ENCODE results near the gene HES2. TPM values are rescaled to one million over a fixed set of nuclear protein-coding genes. Genes with fewer than 3 reads are reported as not detected.

The HES2 gene
- total and polyA plus RNA-seq, 2 of the 4 experiments (the other 2 are of a cell fraction), result not detected

- TF ChIP-seq BHLHE40 (IDR thresholded peaks at IDR 0.05; ENCODE audit: low read depth, low read length) (no peak), MAZ (IDR thresholded peaks at IDR 0.05; ENCODE audit: borderline replicate concordance, low read depth, low read length) (no peak), CHD1 (IDR thresholded peaks at IDR 0.05; ENCODE audit: low read depth, low read length) (no peak)
These were observed at the start of gene HES2 (continued) for GRCh38 chr1:6419804-6420453.

DNA sequence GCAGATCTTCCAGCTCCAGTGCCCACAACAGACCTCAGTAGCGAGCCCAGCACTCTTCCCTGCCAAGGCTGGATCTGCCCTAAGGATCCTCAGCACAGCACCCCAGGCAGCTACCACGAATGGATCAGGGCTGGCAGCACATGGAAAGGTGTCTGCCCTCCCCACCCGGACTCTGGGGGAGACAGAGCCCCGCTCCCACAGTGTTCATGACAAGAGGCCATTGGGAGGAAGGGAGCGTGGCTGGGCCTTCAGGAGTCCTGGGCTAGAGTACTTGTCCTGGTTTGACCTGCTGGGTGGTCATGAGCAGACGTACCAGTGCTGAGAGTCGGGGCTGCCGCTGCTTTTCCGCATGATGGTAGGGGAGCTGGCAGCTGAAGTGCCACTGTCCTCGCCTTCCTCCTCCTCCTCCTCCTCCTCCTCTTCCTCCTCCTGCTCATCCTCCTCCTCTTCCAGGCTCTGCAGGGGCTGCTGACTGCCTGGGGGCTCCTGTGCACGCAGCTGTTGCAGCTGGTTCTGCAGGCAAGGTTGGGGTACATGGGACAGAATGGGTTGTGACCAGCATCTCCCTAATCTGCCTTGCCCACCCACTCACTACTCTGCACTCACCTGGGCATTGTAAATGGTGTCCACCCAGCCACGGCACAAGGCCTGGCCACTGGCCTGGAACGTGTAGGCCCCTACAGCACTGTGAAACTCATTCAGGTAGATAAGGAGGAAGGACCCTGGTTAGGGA is 49.2 kb upstream of the HES2 start:
- DNase-seq, result no peak
- H4K91ac ChIP-seq (ENCODE audit: insufficient read depth, low read depth, low read length), result no peak overlapping the region
- H3K27ac ChIP-seq (ENCODE audit: insufficient read depth, low read length), result no peak overlapping the region
- no peaks in the 10 kb centered on the region for H3K4me1 ChIP-seq (ENCODE audit: control insufficient read depth, insufficient read depth, low read length)
- H2BK15ac ChIP-seq (ENCODE audit: low read depth, low read length), result no peak overlapping the region
- no peak overlapping the region for H2AFZ ChIP-seq (replicated peaks; ENCODE audit: low read length, poor library complexity)
- H2BK5ac ChIP-seq (ENCODE audit: low read depth, low read length, poor library complexity, severe bottlenecking), result no peak overlapping the region
- H3K14ac ChIP-seq (replicated peaks; ENCODE audit: low read depth, low read length), result no peak overlapping the region
- CTCF ChIA-PET, result no interaction called here
- H3K9me1 ChIP-seq (ENCODE audit: insufficient read depth, low read length), result no peaks in the 10 kb centered on the region
- H3K4me2 ChIP-seq (ENCODE audit: low read depth, low read length), result no peak overlapping the region
- no peak overlapping the region for H2BK20ac ChIP-seq (ENCODE audit: low read depth, low read length)
- H3K4me3 ChIP-seq (ENCODE audit: insufficient read depth, low read depth, low read length), result no peak overlapping the region
- no peak overlapping the region for H3K4ac ChIP-seq (ENCODE audit: low read depth, low read length)
- no peaks in the 10 kb centered on the region for H3K9me3 ChIP-seq (ENCODE audit: control insufficient read depth, insufficient read depth, low read length)
- no peak for ATAC-seq (ENCODE audit: low read depth)
- 89% methylated on average over 6 of the region's 13 CpGs; no CpG with 5 or more reads in 1 of the 2 experiments for WGBS, 2 experiments (ENCODE audit: extremely low coverage in 2 of 2, insufficient read length in 1 of 2)
- no peaks in the 10 kb centered on the region; the same call in 1 of the 2 replicates for H4K20me1 ChIP-seq (ENCODE audit: insufficient read depth, low read length)
- dilution Hi-C loops (cut with HindIII; ENCODE audit: low sequenced_read_pairs, unreplicated experiment) (no loop called here), in situ Hi-C loops (cut with MboI; ENCODE audit: low sequenced_read_pairs) (no loop called here), intact Hi-C loops (cut with micrococcal nuclease) (no loop called here)
- H3K18ac ChIP-seq (ENCODE audit: low read depth, low read length), result no peak overlapping the region
- no TSS peak for BruUV-seq (replicated peaks)
- H3K56ac ChIP-seq (ENCODE audit: extremely low read depth, insufficient read depth, low read length), result no peak overlapping the region
- no peak overlapping the region for H3K23ac ChIP-seq (ENCODE audit: low read depth, low read length)
- peaks cover 44% of the 10 kb centered on the region for H3K36me3 ChIP-seq (ENCODE audit: control insufficient read depth, insufficient read depth, low read length)
- no peak overlapping the region for H3K9ac ChIP-seq (ENCODE audit: low read depth, low read length)
- POLR2A ChIA-PET (ENCODE audit: unreplicated experiment), result no interaction called here
- no peak overlapping the region for H2AK5ac ChIP-seq (ENCODE audit: low read depth, low read length)
- H3K79me1 ChIP-seq (ENCODE audit: low read depth in 1 of 2, low read length in 2 of 2), result no peaks in the 10 kb centered on the region
- no peak overlapping the region for H4K5ac ChIP-seq (ENCODE audit: low read depth, low read length)
- no peak overlapping the region for H2BK120ac ChIP-seq (ENCODE audit: low read depth, low read length)
- H4K8ac ChIP-seq (ENCODE audit: low read depth in 2 of 2, low read length in 2 of 2), result no peak overlapping the region
- no peak overlapping the region for H2AK9ac ChIP-seq (replicated peaks; ENCODE audit: low read depth, low read length, poor library complexity)
- no peaks in the 10 kb centered on the region for H3K27me3 ChIP-seq (ENCODE audit: control insufficient read depth, insufficient read depth, low read length)
- no peak for TF ChIP-seq RFX5 (IDR thresholded peaks at IDR 0.05; ENCODE audit: low read depth, low read length)
- no peak for TF ChIP-seq CEBPB (IDR thresholded peaks at IDR 0.05; ENCODE audit: low read depth, low read length)
- TF ChIP-seq RCOR1 (IDR thresholded peaks at IDR 0.05; ENCODE audit: insufficient replicate concordance, low read length), result no peak
- TF ChIP-seq RAD21 (IDR thresholded peaks at IDR 0.05; ENCODE audit: low read length), result no peak
- TF ChIP-seq NFE2L2 (IDR thresholded peaks at IDR 0.05; ENCODE audit: low read depth, low read length), result no peak
- no peak for TF ChIP-seq POLR2A (IDR thresholded peaks at IDR 0.05; ENCODE audit: low read depth, low read length)
- TF ChIP-seq CTCF (conservative IDR thresholded peaks at IDR 0.05; ENCODE audit: low read depth, low read length), result no peak
- TF ChIP-seq, protein P1, sequence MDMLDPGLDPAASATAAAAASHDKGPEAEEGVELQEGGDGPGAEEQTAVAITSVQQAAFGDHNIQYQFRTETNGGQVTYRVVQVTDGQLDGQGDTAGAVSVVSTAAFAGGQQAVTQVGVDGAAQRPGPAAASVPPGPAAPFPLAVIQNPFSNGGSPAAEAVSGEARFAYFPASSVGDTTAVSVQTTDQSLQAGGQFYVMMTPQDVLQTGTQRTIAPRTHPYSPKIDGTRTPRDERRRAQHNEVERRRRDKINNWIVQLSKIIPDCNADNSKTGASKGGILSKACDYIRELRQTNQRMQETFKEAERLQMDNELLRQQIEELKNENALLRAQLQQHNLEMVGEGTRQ (IDR thresholded peaks at IDR 0.05; ENCODE audit: low read depth, low read length), result no peak
- no peak for TF ChIP-seq MAZ (IDR thresholded peaks at IDR 0.05; ENCODE audit: borderline replicate concordance, low read depth, low read length)
- no peak for TF ChIP-seq MAFK (IDR thresholded peaks at IDR 0.05; ENCODE audit: low read depth, low read length)
- TF ChIP-seq BHLHE40 (IDR thresholded peaks at IDR 0.05; ENCODE audit: low read depth, low read length), result no peak
